Neural crest cell (in vitro differentiated cells): ENCODE measurements around the gene MIDN. TPM values are rescaled to one million over a fixed set of nuclear protein-coding genes. Genes with fewer than 3 reads are reported as not detected.

Experiments used
- DNase-seq: peaks from one replicate; pipeline ENCODE4 v3.0.0; 2021; ENCODE audit warnings: low read depth, mixed read lengths, low spot score
- H3K27ac Mint-ChIP-seq: one replicate; pipeline ENCODE4 v1.8.0; 2021; ENCODE audit warnings: mild to moderate bottlenecking, mixed read lengths; ENCODE audit not compliant: unreplicated experiment
- H3K27me3 Mint-ChIP-seq: 2 replicates; pipeline ENCODE4 v1.8.0; 2021; ENCODE audit warnings: low read depth, mild to moderate bottlenecking, mixed read lengths
- H3K36me3 Mint-ChIP-seq: 2 replicates; pipeline ENCODE4 v1.8.0; 2021; ENCODE audit warnings: low read depth, mild to moderate bottlenecking, mixed read lengths
- H3K4me1 Mint-ChIP-seq: 2 replicates; pipeline ENCODE4 v1.8.0; 2021; ENCODE audit warnings: mixed read lengths
- H3K4me3 Mint-ChIP-seq: one replicate; pipeline ENCODE4 v1.8.0; 2021; ENCODE audit warnings: mild to moderate bottlenecking, mixed read lengths
- H3K9me3 Mint-ChIP-seq: 2 replicates; pipeline ENCODE4 v1.8.0; 2021; ENCODE audit warnings: mixed read lengths
- CTCF ChIP-seq: fragments of 200-600 bp; sonication (generic); conservative IDR thresholded peaks from 2 replicates; pipeline ENCODE4 v1.5.0; 2021; ENCODE audit warnings: antibody characterized with exemption, mild to moderate bottlenecking
- total RNA-seq: library from RNA; stranded (reverse); gene quantifications from 2 replicates; pipeline ENCODE4 v1.2.1, GENCODE V29; 2021

The MIDN gene
- total RNA-seq, 1 donor from 2014 or later, result 187 TPM

GRCh38 chr19:1307320-1307719 is 58.9 kb downstream of the MIDN start:
- DNase-seq, result no peak
- Mint-ChIP-seq H3K27ac (no peak overlapping the region), H3K36me3 (no peaks in the 10 kb centered on the region), H3K27me3 (no peaks in the 10 kb centered on the region), H3K4me1 (peaks cover 6% of the 10 kb centered on the region), H3K9me3 (no peaks in the 10 kb centered on the region), H3K4me3 (no peak overlapping the region)
- TF ChIP-seq CTCF, result no peak

GRCh38 chr19:1307755-1308303 is 59.4 kb downstream of the MIDN start:
- H3K27me3 Mint-ChIP-seq, result no peaks in the 10 kb centered on the region
- H3K27ac Mint-ChIP-seq, result no peak overlapping the region
- H3K4me1 Mint-ChIP-seq, result peaks cover 4% of the 10 kb centered on the region
- H3K36me3 Mint-ChIP-seq, result no peaks in the 10 kb centered on the region
- TF ChIP-seq CTCF, result no peak
- no peak overlapping the region for H3K4me3 Mint-ChIP-seq
- no peaks in the 10 kb centered on the region for H3K9me3 Mint-ChIP-seq
- no peak for DNase-seq

GRCh38 chr19:1308718-1309117 is 60.3 kb downstream of the MIDN start:
- H3K27me3 Mint-ChIP-seq, result no peaks in the 10 kb centered on the region

More at GRCh38 chr19:1308718-1309117, 60.3 kb downstream of the MIDN start:
- no peak for DNase-seq
- no peaks in the 10 kb centered on the region for H3K9me3 Mint-ChIP-seq
- no peaks in the 10 kb centered on the region for H3K36me3 Mint-ChIP-seq
- no peak overlapping the region for H3K27ac Mint-ChIP-seq
- no peak overlapping the region for H3K4me3 Mint-ChIP-seq
- TF ChIP-seq CTCF, result no peak
- H3K4me1 Mint-ChIP-seq, result no peaks in the 10 kb centered on the region

Other genes with a start within 250 kb of the MIDN start
- 0.12 TPM in 1 of 2 replicates, not detected in the other for gene GRIN3B, start 248.2 kb upstream of the MIDN start, total RNA-seq
- 164 and 170 TPM in 2 replicates for gene TMEM259, start 227.5 kb upstream of the MIDN start, total RNA-seq
- not detected in 2 replicates for gene RNU6-2, start 227.1 kb upstream of the MIDN start, total RNA-seq
- 140 and 141 TPM in 2 replicates for gene CNN2, start 222.0 kb upstream of the MIDN start, total RNA-seq
- 12.8 and 16.3 TPM in 2 replicates for gene ABCA7, start 208.5 kb upstream of the MIDN start, total RNA-seq
- 1.6 and 1.7 TPM in 2 replicates for gene ARHGAP45, start 181.4 kb upstream of the MIDN start, total RNA-seq
- 256 and 257 TPM in 2 replicates for gene POLR2E, start 153.2 kb upstream of the MIDN start, total RNA-seq
- gene GPX4, start 144.6 kb upstream of the MIDN start, total RNA-seq, result 300 and 313 TPM in 2 replicates
- gene SBNO2, start 74.3 kb upstream of the MIDN start, total RNA-seq, result 28.0 and 32.5 TPM in 2 replicates
- gene STK11, start 42.8 kb upstream of the MIDN start, total RNA-seq, result 55.8 and 60.2 TPM in 2 replicates
- gene CBARP, start 10.6 kb upstream of the MIDN start, total RNA-seq, result 26.2 and 27.1 TPM in 2 replicates
- 140 and 141 TPM in 2 replicates for gene ATP5F1D, start 6.8 kb upstream of the MIDN start, total RNA-seq
- gene CIRBP, start 20.7 kb downstream of the MIDN start, total RNA-seq, result 414 and 421 TPM in 2 replicates
- gene FAM174C, start 26.9 kb downstream of the MIDN start, total RNA-seq, result 33.3 and 36.6 TPM in 2 replicates
- 28.0 and 31.0 TPM in 2 replicates for gene EFNA2, start 37.3 kb downstream of the MIDN start, total RNA-seq
- gene NDUFS7, start 135.3 kb downstream of the MIDN start, total RNA-seq, result 89.7 and 90.6 TPM in 2 replicates
- 42.6 and 45.6 TPM in 2 replicates for gene GAMT, start 153.0 kb downstream of the MIDN start, total RNA-seq
- gene DAZAP1, start 159.0 kb downstream of the MIDN start, total RNA-seq, result 146 and 157 TPM in 2 replicates
- 1,578 and 1,580 TPM in 2 replicates for gene RPS15, start 189.8 kb downstream of the MIDN start, total RNA-seq
- gene APC2, start 201.5 kb downstream of the MIDN start, total RNA-seq, result 39.2 and 43.0 TPM in 2 replicates
- gene C19orf25, start 230.6 kb downstream of the MIDN start, total RNA-seq, result 34.5 and 41.5 TPM in 2 replicates
- 10.4 and 11.7 TPM in 2 replicates for gene PCSK4, start 241.8 kb downstream of the MIDN start, total RNA-seq
- gene REEP6, start 242.6 kb downstream of the MIDN start, total RNA-seq, result 8.2 and 8.7 TPM in 2 replicates